Measurements from ENCODE around the gene UFSP1. TPM values are rescaled to one million over a fixed set of nuclear protein-coding genes. Genes with fewer than 3 reads are reported as not detected.

The UFSP1 gene
- total and polyA plus RNA-seq, 10 of the 15 experiments (the other 5 are each of a cell fraction or from before 2014, with no cell fraction given) = 0.14 to 10.6 (median 2.8) TPM

DNA sequence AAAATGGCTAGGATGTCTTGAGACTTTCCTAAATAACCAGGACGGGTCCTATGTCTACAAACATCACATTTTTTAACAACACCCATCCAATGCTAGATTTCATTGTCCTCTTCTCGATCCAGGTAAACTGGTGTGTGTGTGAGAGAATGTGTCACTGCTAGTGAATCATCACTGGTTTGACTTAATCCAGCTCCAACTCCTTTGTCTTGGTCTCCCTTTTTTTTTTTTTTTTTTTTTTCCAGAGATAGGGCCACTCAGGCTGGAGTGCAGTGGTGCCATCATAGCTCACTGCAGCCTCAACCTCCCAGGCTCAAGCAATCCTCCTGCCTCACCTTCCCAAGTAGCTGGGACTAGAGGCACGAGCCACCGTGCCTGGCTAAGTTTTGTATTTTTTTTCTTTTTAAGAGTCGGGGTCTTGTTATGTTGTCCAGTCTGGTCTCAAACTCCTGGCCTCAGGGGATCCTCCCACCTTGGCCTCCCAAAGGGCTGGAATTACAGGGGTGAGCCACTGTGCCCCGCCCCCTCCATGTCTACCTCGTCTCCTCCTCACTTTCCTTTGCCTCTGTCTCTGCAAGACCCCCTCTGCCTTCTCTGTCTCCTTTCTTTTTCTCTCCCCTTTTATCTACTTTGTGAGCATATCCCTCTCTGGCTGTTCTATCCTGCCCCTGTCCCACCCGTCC lies 2.2 kb upstream of the UFSP1 start:
- ChIA-PET CTCF (interaction anchor here (0.6 to 2.5 kb wide), 6 partner anchors 92 to 246 kb away, joined by 3 to 6 read pairs (median 4); partner anchors contain the start of gene POP7), SMC1A (ENCODE audit: uncharacterized antibody, unreplicated experiment) (interaction anchor here (0.6 to 1.3 kb wide), 4 partner anchors 10 to 167 kb away, joined by 3 to 7 read pairs (median 4); partner anchors contain the start of gene SLC12A9), RAD21 (ENCODE audit: unreplicated experiment) (interaction anchor here (0.6 to 1.4 kb wide), 3 partner anchors 40 to 646 kb away, joined by 3 to 7 read pairs (median 4); partner anchors contain the start of gene SLC12A9), POLR2A (interaction anchor here (0.5 to 6.7 kb wide), 6 partner anchors 12 to 234 kb away, joined by 3 to 131 read pairs (median 4); partner anchors contain the start of gene SRRT)
- ATAC-seq = no peak
- no peak overlapping the region for H3K9ac ChIP-seq (ENCODE audit: control insufficient read depth, insufficient read depth, low read length)
- peak; percentile 61 for FAIRE-seq
- TF ChIP-seq IKZF1 (conservative IDR thresholded peaks at IDR 0.05) (no peak), KDM1A (IDR thresholded peaks at IDR 0.05; ENCODE audit: borderline replicate concordance) (no peak), CREM (IDR thresholded peaks at IDR 0.05; ENCODE audit: low read depth) (no peak), EP300 (IDR thresholded peaks at IDR 0.05; ENCODE audit: borderline replicate concordance in 1 of 2, control insufficient read depth in 1 of 2, low read depth in 2 of 2, low read length in 2 of 2) (no peak), PML (IDR thresholded peaks at IDR 0.05; ENCODE audit: low read length) (no peak), RUNX3 (IDR thresholded peaks at IDR 0.05; ENCODE audit: low read length) (no peak), POU2F2 (IDR thresholded peaks at IDR 0.05; ENCODE audit: borderline replicate concordance, low read depth, low read length) (no peak), CEBPB (IDR thresholded peaks at IDR 0.05; ENCODE audit: borderline replicate concordance in 1 of 2, low read depth in 2 of 2, low read length in 2 of 2) (no peak), POLR2AphosphoS2 (IDR thresholded peaks at IDR 0.05; ENCODE audit: low read depth, low read length) (no peak), ZSCAN29 (IDR thresholded peaks at IDR 0.05) (no peak), GABPA (IDR thresholded peaks at IDR 0.05; ENCODE audit: low read depth) (no peak), NFYB (IDR thresholded peaks at IDR 0.05; ENCODE audit: insufficient read depth, low read depth, low read length) (no peak), EED (IDR thresholded peaks at IDR 0.05; ENCODE audit: low read depth) (no peak), RB1 (IDR thresholded peaks at IDR 0.05; ENCODE audit: borderline replicate concordance) (no peak), FOXK2 (IDR thresholded peaks at IDR 0.05) (no peak), ZNF207 (IDR thresholded peaks at IDR 0.05; ENCODE audit: borderline replicate concordance) (no peak), SREBF2 (IDR thresholded peaks at IDR 0.05; ENCODE audit: low read length) (no peak), CREB1 (IDR thresholded peaks at IDR 0.05; ENCODE audit: low read depth) (no peak)
- TF ChIP-seq, protein P1, sequence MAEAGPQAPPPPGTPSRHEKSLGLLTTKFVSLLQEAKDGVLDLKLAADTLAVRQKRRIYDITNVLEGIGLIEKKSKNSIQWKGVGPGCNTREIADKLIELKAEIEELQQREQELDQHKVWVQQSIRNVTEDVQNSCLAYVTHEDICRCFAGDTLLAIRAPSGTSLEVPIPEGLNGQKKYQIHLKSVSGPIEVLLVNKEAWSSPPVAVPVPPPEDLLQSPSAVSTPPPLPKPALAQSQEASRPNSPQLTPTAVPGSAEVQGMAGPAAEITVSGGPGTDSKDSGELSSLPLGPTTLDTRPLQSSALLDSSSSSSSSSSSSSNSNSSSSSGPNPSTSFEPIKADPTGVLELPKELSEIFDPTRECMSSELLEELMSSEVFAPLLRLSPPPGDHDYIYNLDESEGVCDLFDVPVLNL (IDR thresholded peaks at IDR 0.05; ENCODE audit: low read depth, low read length) = no peak
- TF ChIP-seq, protein P2, sequence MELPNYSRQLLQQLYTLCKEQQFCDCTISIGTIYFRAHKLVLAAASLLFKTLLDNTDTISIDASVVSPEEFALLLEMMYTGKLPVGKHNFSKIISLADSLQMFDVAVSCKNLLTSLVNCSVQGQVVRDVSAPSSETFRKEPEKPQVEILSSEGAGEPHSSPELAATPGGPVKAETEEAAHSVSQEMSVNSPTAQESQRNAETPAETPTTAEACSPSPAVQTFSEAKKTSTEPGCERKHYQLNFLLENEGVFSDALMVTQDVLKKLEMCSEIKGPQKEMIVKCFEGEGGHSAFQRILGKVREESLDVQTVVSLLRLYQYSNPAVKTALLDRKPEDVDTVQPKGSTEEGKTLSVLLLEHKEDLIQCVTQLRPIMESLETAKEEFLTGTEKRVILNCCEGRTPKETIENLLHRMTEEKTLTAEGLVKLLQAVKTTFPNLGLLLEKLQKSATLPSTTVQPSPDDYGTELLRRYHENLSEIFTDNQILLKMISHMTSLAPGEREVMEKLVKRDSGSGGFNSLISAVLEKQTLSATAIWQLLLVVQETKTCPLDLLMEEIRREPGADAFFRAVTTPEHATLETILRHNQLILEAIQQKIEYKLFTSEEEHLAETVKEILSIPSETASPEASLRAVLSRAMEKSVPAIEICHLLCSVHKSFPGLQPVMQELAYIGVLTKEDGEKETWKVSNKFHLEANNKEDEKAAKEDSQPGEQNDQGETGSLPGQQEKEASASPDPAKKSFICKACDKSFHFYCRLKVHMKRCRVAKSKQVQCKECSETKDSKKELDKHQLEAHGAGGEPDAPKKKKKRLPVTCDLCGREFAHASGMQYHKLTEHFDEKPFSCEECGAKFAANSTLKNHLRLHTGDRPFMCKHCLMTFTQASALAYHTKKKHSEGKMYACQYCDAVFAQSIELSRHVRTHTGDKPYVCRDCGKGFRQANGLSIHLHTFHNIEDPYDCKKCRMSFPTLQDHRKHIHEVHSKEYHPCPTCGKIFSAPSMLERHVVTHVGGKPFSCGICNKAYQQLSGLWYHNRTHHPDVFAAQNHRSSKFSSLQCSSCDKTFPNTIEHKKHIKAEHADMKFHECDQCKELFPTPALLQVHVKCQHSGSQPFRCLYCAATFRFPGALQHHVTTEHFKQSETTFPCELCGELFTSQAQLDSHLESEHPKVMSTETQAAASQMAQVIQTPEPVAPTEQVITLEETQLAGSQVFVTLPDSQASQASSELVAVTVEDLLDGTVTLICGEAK (IDR thresholded peaks at IDR 0.05; ENCODE audit: borderline replicate concordance) = no peak
- intact Hi-C loops (cut with micrococcal nuclease; ENCODE audit: unreplicated experiment) (loop anchor here (5.0 kb wide), 1 partner anchor 76 kb away; the partner anchor contains the start of gene MUC12), in situ Hi-C loops (cut with MboI) (loop anchor here (5.0 kb wide), 1 partner anchor 166 kb away; no protein-coding TSS in a partner anchor)
- DNase-seq (ENCODE audit: low read depth, low spot score) = no peak
- no peaks in the 10 kb centered on the region for H4K20me1 ChIP-seq (ENCODE audit: control insufficient read depth, insufficient read depth)
- WGBS (ENCODE audit: insufficient coverage, insufficient replicate concordance, low lambda C conversion rate, missing lambda C conversion rate) = 47% methylated on average over 8 of the region's 8 CpGs
- no peaks in the 10 kb centered on the region for H3K9me3 ChIP-seq (replicated peaks; ENCODE audit: control insufficient read depth, insufficient read depth, low read length)
- H3K4me3 ChIP-seq = 0 out of 2 replicates have a peak overlapping the region, but pooled peaks have one; percentile 91
- H3K4me2 ChIP-seq (ENCODE audit: control insufficient read depth, insufficient read depth) = no peak overlapping the region
- H3K27me3 ChIP-seq (replicated peaks in 1 of 2; ENCODE audit: control insufficient read depth in 2 of 2, insufficient read depth in 2 of 2, low read length in 1 of 2) = peaks cover 6 to 7% of the 10 kb centered on the region in 2 experiments
- BruUV-seq (replicated peaks) = no TSS peak
- H2AFZ ChIP-seq (ENCODE audit: control insufficient read depth, low read depth, low read length) = no peak overlapping the region
- H3K79me2 ChIP-seq (ENCODE audit: control insufficient read depth, insufficient read depth, low read length) = peaks cover 18% of the 10 kb centered on the region
- peaks cover 12 to 15% of the 10 kb centered on the region in 2 experiments; a peak in 3 of 4 replicates for H3K36me3 ChIP-seq (ENCODE audit: control insufficient read depth in 2 of 2, insufficient read depth in 2 of 2, low read length in 1 of 2)
- no peak overlapping the region for H3K27ac ChIP-seq (ENCODE audit: control insufficient read depth, insufficient read depth)
- peaks cover 38% of the 10 kb centered on the region for H3K4me1 ChIP-seq (ENCODE audit: control insufficient read depth, insufficient read depth, low read length)
